Lung (tissue), 12 donors: Measurements from ENCODE around the gene DHX34. TPM values are rescaled to one million over a fixed set of nuclear protein-coding genes. Genes with fewer than 3 reads are reported as not detected.

Source experiments
- ATAC-seq: fragments of 200-7000 bp; cut with Tn5 transposase; one replicate; pipeline ENCODE4 v1.9.1; 2020; ENCODE audit warnings: moderate number of reproducible peaks; ENCODE audit not compliant: insufficient read depth, low FRiP score
- DNase-seq, 3 donors: peaks; one replicate each; pipeline ENCODE4 v3.0.0-alpha.2; 2013 to 2017
- H3K27ac ChIP-seq, 2 donors: one replicate each; pipeline ENCODE4 v1.5.1; 2013; ENCODE audit warnings: mild to moderate bottlenecking in 2 of 2, moderate library complexity in 2 of 2, control low read depth in 1 of 2, inconsistent platforms in 1 of 2, low read depth in 1 of 2, low read length in 1 of 2
- H3K27me3 ChIP-seq, 3 donors: one replicate each; pipeline ENCODE4 v1.5.1; 2013; ENCODE audit warnings: low read length in 2 of 3; ENCODE audit not compliant: control insufficient read depth in 3 of 3, insufficient read depth in 3 of 3
- H3K36me3 ChIP-seq, 4 donors: one replicate each; pipeline ENCODE4 v1.5.1; 2013; ENCODE audit warnings: low read length in 4 of 4, mild to moderate bottlenecking in 1 of 4, moderate library complexity in 1 of 4; ENCODE audit not compliant: control insufficient read depth in 4 of 4, insufficient read depth in 4 of 4
- H3K4me1 ChIP-seq, 5 donors: one replicate each; pipeline ENCODE4 v1.5.1; 2013; ENCODE audit warnings: low read length in 5 of 5, mild to moderate bottlenecking in 2 of 5, moderate library complexity in 1 of 5; ENCODE audit not compliant: control insufficient read depth in 5 of 5, insufficient read depth in 5 of 5
- H3K4me3 ChIP-seq: one replicate; pipeline ENCODE4 v1.5.1; 2013; ENCODE audit warnings: mild to moderate bottlenecking, control low read depth, moderate library complexity
- H3K9ac ChIP-seq, 2 donors: one replicate each; pipeline ENCODE4 v1.5.1; 2013; ENCODE audit warnings: low read length in 2 of 2, control low read depth in 1 of 2; ENCODE audit not compliant: insufficient read depth in 1 of 2
- H3K9me3 ChIP-seq, 4 donors: one replicate each; pipeline ENCODE4 v1.5.1; 2013; ENCODE audit warnings: low read length in 3 of 4, mild to moderate bottlenecking in 1 of 4, moderate library complexity in 1 of 4; ENCODE audit not compliant: control insufficient read depth in 4 of 4, insufficient read depth in 3 of 4
- WGBS, 2 donors: extraction: QIAGEN DNeasy Blood & Tissue Kit; methylation state at CpG; one replicate each; pipeline ENCODE4 v1.1.7; 2013; 5-methylcytosine and 5-hydroxymethylcytosine counted together
- polyA plus RNA-seq, 2 donors: library from polyadenylated mRNA; stranded (reverse); fragments of 200-250 nt; gene quantifications; one replicate each; pipeline ENCODE4 v1.2.1, GENCODE V29; 2013
- total RNA-seq, 2 donors: library from RNA; depleted of rRNA in 1 of 2; stranded (reverse); fragments of >200 nt in 1 of 2; gene quantifications; one replicate each; pipeline ENCODE4 v1.2.1, GENCODE V29; 2014 to 2021
- TF ChIP-seq, protein P1 (sequence below): IDR thresholded peaks from 2 replicates; pipeline ENCODE4 v1.5.1; 2012; ENCODE audit warnings: mild to moderate bottlenecking; ENCODE audit errors: control extremely low read depth, extremely low read depth
- donor health status: control.
- donor health status: control.
- donor health status: Bipolar disorder and iron deficiency.
- donor health status: healthy.
- donor health status: DM: yes; HTN: yes; CAD: no.

The DHX34 gene
- total and polyA plus RNA-seq, 4 donors = 13.5 to 24.2 (median 16.5) TPM

GRCh38 chr19:47310323-47310722, 38.8 kb upstream of the DHX34 start:
- WGBS, 2 donors = 89 to 91% methylated on average over 2 of the region's 2 CpGs

GRCh38 chr19:47310819-47311218, 38.3 kb upstream of the DHX34 start:
- Histone ChIP-seq H3K27me3 (no peaks in the 10 kb centered on the region), H3K4me1 (peaks cover 0 to 4% (median 0%) of the 10 kb centered on the region in 5 donors), H3K9me3 (peaks cover 0 to 1% (median 0%) of the 10 kb centered on the region in 4 donors), H3K36me3 (no peaks in the 10 kb centered on the region), H3K4me3 (no peak overlapping the region), H3K9ac (no peak overlapping the region), H3K27ac (peak overlapping the region in 1 of 2 donors; percentile 53)
- TF ChIP-seq, protein P1, sequence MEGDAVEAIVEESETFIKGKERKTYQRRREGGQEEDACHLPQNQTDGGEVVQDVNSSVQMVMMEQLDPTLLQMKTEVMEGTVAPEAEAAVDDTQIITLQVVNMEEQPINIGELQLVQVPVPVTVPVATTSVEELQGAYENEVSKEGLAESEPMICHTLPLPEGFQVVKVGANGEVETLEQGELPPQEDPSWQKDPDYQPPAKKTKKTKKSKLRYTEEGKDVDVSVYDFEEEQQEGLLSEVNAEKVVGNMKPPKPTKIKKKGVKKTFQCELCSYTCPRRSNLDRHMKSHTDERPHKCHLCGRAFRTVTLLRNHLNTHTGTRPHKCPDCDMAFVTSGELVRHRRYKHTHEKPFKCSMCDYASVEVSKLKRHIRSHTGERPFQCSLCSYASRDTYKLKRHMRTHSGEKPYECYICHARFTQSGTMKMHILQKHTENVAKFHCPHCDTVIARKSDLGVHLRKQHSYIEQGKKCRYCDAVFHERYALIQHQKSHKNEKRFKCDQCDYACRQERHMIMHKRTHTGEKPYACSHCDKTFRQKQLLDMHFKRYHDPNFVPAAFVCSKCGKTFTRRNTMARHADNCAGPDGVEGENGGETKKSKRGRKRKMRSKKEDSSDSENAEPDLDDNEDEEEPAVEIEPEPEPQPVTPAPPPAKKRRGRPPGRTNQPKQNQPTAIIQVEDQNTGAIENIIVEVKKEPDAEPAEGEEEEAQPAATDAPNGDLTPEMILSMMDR = no peak
- WGBS, 2 donors = 9 to 17% methylated on average over 5 of the region's 5 CpGs
- DNase-seq (no peak), ATAC-seq (no peak)

More at GRCh38 chr19:47310323-47310722, 38.8 kb upstream of the DHX34 start:
- Histone ChIP-seq H3K27me3 (peaks cover 0 to 1% (median 0%) of the 10 kb centered on the region in 3 donors), H3K4me1 (peaks cover 0 to 4% (median 0%) of the 10 kb centered on the region in 5 donors), H3K27ac (peak overlapping the region in 1 of 2 donors; percentile 53), H3K9ac (no peak overlapping the region), H3K4me3 (no peak overlapping the region), H3K36me3 (no peaks in the 10 kb centered on the region), H3K9me3 (peaks cover 0 to 1% (median 0%) of the 10 kb centered on the region in 4 donors)
- DNase-seq = no peak
- TF ChIP-seq, protein P1 = no peak
- ATAC-seq = no peak

DNA sequence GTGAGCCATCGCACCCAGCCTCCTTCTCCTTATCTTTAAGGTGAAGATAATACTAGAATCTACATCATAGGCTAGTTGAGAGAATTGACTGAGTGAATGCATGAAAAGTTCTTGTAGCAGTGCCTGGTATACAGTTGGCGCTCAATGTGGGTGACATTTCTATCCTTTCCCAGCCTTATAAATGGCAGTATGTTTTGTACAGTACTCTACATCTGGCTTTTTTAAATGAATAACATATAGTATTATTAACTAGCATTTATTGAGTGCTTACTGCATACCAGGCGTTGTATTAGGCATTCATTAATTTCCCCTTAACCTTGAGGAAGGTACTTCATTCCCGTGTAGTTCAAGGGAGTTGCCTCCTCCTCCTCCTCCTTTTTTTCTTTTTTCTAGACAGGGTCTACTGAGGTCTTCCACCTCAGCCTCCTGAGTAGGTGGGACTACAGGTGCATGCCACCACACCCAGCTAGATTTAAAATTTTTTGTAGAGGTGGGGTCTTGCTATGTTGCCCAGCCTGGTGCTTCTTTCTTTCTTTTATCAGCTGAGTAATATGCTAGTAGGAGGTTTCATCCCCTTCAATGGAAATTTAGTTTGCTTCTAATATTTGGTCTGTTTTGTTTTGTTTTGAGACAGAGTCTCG, 36.6 kb upstream of the DHX34 start:
- no peak for ATAC-seq
- H3K27ac ChIP-seq = no peak overlapping the region

More for the DNA sequence above, 36.6 kb upstream of the DHX34 start:
- DNase-seq = no peak
- Histone ChIP-seq H3K36me3 (no peaks in the 10 kb centered on the region), H3K9ac (no peak overlapping the region), H3K9me3 (peaks cover 0 to 1% (median 0%) of the 10 kb centered on the region in 4 donors), H3K27me3 (no peaks in the 10 kb centered on the region), H3K4me3 (no peak overlapping the region), H3K4me1 (peaks cover 0 to 4% (median 0%) of the 10 kb centered on the region in 5 donors)
- TF ChIP-seq, protein P1 = no peak
- 87% methylated on average over 5 of the region's 5 CpGs for WGBS, 2 donors
